A549 (cell line): ENCODE measurements around the gene GALR3.

Experiments
- BHLHE40 ChIP-seq: IDR thresholded peaks from 2 replicates; pipeline ENCODE4 v1.6.1; 2012; ENCODE audit warnings: low read depth, low read length, inconsistent platforms
- CEBPB ChIP-seq, 2 experiments: fragments of >200 bp in 1 of 2; sonication (Bioruptor Twin) in 1 of 2; formaldehyde crosslinking in 1 of 2; IDR thresholded peaks; 2 replicates each; pipeline ENCODE4 v1.6.1; 2012 to 2016
- CHD2 ChIP-seq: fragments of 150-350 bp; IDR thresholded peaks from 2 replicates; pipeline ENCODE4 v1.6.1; 2014; ENCODE audit warnings: low read length; ENCODE audit not compliant: partially characterized antibody
- FOSL2 ChIP-seq, 2 experiments: fragments of 450-650 bp in 1 of 2; fragments of >200 bp in 1 of 2; sonication (Bioruptor Twin) in 1 of 2; formaldehyde crosslinking; IDR thresholded peaks; 2 replicates each; pipeline versions ENCODE4 v1.5.0 to v1.6.1; 2016 to 2020; ENCODE audit warnings: mild to moderate bottlenecking in 1 of 2, moderate library complexity in 1 of 2
- GATA3 ChIP-seq: IDR thresholded peaks from 2 replicates; pipeline ENCODE4 v1.6.1; 2012; ENCODE audit warnings: borderline replicate concordance
- KDM1A ChIP-seq: fragments of 200-600 bp; sonication (generic); IDR thresholded peaks from 2 replicates; pipeline ENCODE4 v1.6.1; 2016; ENCODE audit warnings: low read depth, mild to moderate bottlenecking
- KDM5A ChIP-seq: fragments of 200-600 bp; sonication (generic); IDR thresholded peaks from 2 replicates; pipeline ENCODE4 v1.6.1; 2016; ENCODE audit warnings: antibody characterized with exemption, mild to moderate bottlenecking
- MAX ChIP-seq: IDR thresholded peaks from 2 replicates; pipeline ENCODE4 v1.6.1; 2012
- NFE2L2 ChIP-seq: fragments of 150-350 bp; conservative IDR thresholded peaks from 2 replicates; pipeline ENCODE4 v1.6.1; 2014; ENCODE audit warnings: low read length
- PBX3 ChIP-seq: IDR thresholded peaks from 2 replicates; pipeline ENCODE4 v1.6.1; 2012
- POLR2A ChIP-seq: IDR thresholded peaks from 2 replicates; pipeline ENCODE4 v1.6.1; 2012; ENCODE audit warnings: mild to moderate bottlenecking, low read length
- REST ChIP-seq: fragments of 200-600 bp; sonication (generic); IDR thresholded peaks from 2 replicates; pipeline ENCODE4 v1.6.1; 2016; ENCODE audit warnings: antibody characterized with exemption, mild to moderate bottlenecking, moderate library complexity
- RFX5 ChIP-seq: fragments of 450-650 bp; IDR thresholded peaks from 2 replicates; pipeline ENCODE4 v1.7.1; 2014; ENCODE audit warnings: antibody characterized with exemption, mild to moderate bottlenecking, moderate library complexity
- TF ChIP-seq, protein P1 (sequence below): fragments of >200 bp; sonication (Bioruptor Twin); formaldehyde crosslinking; IDR thresholded peaks from 3 replicates; pipeline ENCODE4 v1.5.1; 2016

DNA sequence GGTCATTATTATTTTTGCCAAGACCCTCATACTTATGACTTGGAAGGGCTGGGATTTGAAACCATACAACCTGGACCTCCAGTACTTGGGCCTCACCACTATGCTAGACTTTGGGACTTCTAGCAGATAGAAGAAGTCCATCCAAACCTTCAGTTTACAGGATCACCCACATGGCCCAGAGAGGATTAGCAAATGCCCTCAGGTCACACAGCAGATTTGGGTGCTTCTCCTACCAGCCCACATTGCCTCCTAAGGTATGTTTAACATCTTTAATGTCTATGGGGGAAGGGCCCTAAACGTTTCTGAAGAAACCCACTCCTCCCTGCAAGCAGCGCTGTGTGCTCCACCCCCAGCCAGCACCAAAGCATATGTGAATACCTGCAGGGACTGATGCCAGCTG is 32.9 kb upstream of the GALR3 start:
- TF ChIP-seq, protein P1, sequence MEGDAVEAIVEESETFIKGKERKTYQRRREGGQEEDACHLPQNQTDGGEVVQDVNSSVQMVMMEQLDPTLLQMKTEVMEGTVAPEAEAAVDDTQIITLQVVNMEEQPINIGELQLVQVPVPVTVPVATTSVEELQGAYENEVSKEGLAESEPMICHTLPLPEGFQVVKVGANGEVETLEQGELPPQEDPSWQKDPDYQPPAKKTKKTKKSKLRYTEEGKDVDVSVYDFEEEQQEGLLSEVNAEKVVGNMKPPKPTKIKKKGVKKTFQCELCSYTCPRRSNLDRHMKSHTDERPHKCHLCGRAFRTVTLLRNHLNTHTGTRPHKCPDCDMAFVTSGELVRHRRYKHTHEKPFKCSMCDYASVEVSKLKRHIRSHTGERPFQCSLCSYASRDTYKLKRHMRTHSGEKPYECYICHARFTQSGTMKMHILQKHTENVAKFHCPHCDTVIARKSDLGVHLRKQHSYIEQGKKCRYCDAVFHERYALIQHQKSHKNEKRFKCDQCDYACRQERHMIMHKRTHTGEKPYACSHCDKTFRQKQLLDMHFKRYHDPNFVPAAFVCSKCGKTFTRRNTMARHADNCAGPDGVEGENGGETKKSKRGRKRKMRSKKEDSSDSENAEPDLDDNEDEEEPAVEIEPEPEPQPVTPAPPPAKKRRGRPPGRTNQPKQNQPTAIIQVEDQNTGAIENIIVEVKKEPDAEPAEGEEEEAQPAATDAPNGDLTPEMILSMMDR, result no peak
- TF ChIP-seq FOSL2 (IDR thresholded peaks at IDR 0.05) (no peak), FOSL2 (CRISPR knock-in tag; IDR thresholded peaks at IDR 0.05) (no peak), MAX (no peak), BHLHE40 (no peak), POLR2A (no peak), GATA3 (no peak), KDM5A (no peak), NFE2L2 (no peak), REST (no peak), CHD2 (no peak), PBX3 (no peak), RFX5 (no peak), KDM1A (no peak), CEBPB (IDR thresholded peaks at IDR 0.05) (no peak)
